Stomach (tissue), 19 donors: ENCODE results near the gene POMP. TPM values are rescaled to one million over a fixed set of nuclear protein-coding genes. Genes with fewer than 3 reads are reported as not detected.

Experiments
- DNase-seq, 2 donors: peaks; one replicate each; pipeline versions ENCODE4 v3.0.0 to v3.0.0-alpha.2; 2013 to 2019
- H3K27ac ChIP-seq, 5 donors: fragments of 200-600 bp in 4 of 5; sonication (generic) in 4 of 5; one replicate each; pipeline ENCODE4 v1.5.1; 2013 to 2019; ENCODE audit warnings: mild to moderate bottlenecking in 1 of 5, moderate library complexity in 1 of 5
- H3K27me3 ChIP-seq, 3 donors: fragments of 200-600 bp; sonication (generic); one replicate each; pipeline ENCODE4 v1.5.1; 2017 to 2019; ENCODE audit warnings: mixed run types in 1 of 3
- H3K36me3 ChIP-seq, 4 donors: fragments of 200-600 bp; sonication (generic); 1 replicate in 3 of 4; 2 replicates in 1 of 4; pipeline ENCODE4 v1.5.1; 2016 to 2019
- H3K4me1 ChIP-seq, 4 donors: fragments of 200-600 bp; sonication (generic); one replicate each; pipeline ENCODE4 v1.5.1; 2016 to 2019
- H3K4me3 ChIP-seq, 4 donors: fragments of 200-600 bp; sonication (generic) in 3 of 4; one replicate each; pipeline ENCODE4 v1.5.1; 2016 to 2019; ENCODE audit warnings: mild to moderate bottlenecking in 1 of 4
- H3K9me3 ChIP-seq, 4 donors: fragments of 200-600 bp; sonication (generic); one replicate each; pipeline ENCODE4 v1.5.1; 2016 to 2019
- CTCF ChIP-seq, 7 experiments: fragments of 450-650 bp in 4 of 7; fragments of 200-600 bp in 3 of 7; sonication (generic) in 3 of 7; IDR thresholded peaks; one replicate each; pipeline ENCODE4 v1.5.1; 2016 to 2019; ENCODE audit warnings: antibody characterized with exemption in 7 of 7, control low read depth in 2 of 7, mild to moderate bottlenecking in 1 of 7
- EP300 ChIP-seq: sonication (generic); formaldehyde crosslinking; IDR thresholded peaks from one replicate; pipeline ENCODE4 v1.6.1; 2017; ENCODE audit warnings: antibody characterized with exemption
- POLR2A ChIP-seq, 4 donors: fragments of 450-650 bp; IDR thresholded peaks; one replicate each; pipeline ENCODE4 v1.6.1; 2016; ENCODE audit warnings: antibody characterized with exemption in 4 of 4, control low read depth in 2 of 4, mild to moderate bottlenecking in 1 of 4, moderate library complexity in 1 of 4
- POLR2AphosphoS5 ChIP-seq, 3 donors: sonication (generic); formaldehyde crosslinking; IDR thresholded peaks; one replicate each; pipeline ENCODE4 v1.6.1; 2016; ENCODE audit warnings: antibody characterized with exemption in 3 of 3
- WGBS, 5 donors: extraction: QIAGEN DNeasy Blood & Tissue Kit in 3 of 5; methylation state at CpG; one replicate each; pipeline versions ENCODE4 v1.1.5 to v1.1.7; 2013 to 2018; 5-methylcytosine and 5-hydroxymethylcytosine counted together
- intact Hi-C: fragments of 100-400 bp; cut with DNase I; formaldehyde crosslinking; loops from one replicate; pipeline ENCODE4 v1.15.1; 2023; ENCODE audit warnings: low total_unique reads
- long read RNA-seq, 10 donors: transcript quantifications; one replicate each; lab custom pipeline, GENCODE V29; 2026
- polyA plus RNA-seq, 3 donors: library from polyadenylated mRNA; stranded (reverse); fragments of 200-250 nt; gene quantifications; one replicate each; pipeline ENCODE4 v1.2.3, GENCODE V29; 2013
- total RNA-seq, 5 donors: library from RNA; depleted of rRNA; stranded (reverse); fragments of >200 nt; gene quantifications; one replicate each; pipeline versions ENCODE4 v1.1.0 to v1.2.3, GENCODE V29; 2014 to 2016
- donor health status: healthy with polysubstance abuse.
- donor health status: Bipolar disorder and iron deficiency.
- donor health status: healthy.

Gene POMP
- 10 to 100 TPM; 17.7 to 61.1 (median 25.0) TPM for total RNA-seq
- polyA plus RNA-seq, result 100 to 1,000 TPM in 1 of 3 donors, 10 to 100 TPM in 2; 70.6 to 102 (median 77.6) TPM
- long read RNA-seq, donor 1, transcript POMP-201 (6 exons, 1,330 nt), result major isoform, 42 of 47 reads
- long read RNA-seq, donor 1, partial matches to known transcripts, result 5 of 47 reads
- long read RNA-seq, donor 1, other reads (novel, unspliced or antisense), result 0 of 47 reads
- long read RNA-seq, donor 2, transcript POMP-201 (6 exons, 1,330 nt), result major isoform, 51 of 64 reads
- long read RNA-seq, donor 2, partial matches to known transcripts, result 13 of 64 reads
- long read RNA-seq, donor 2, other reads (novel, unspliced or antisense), result 0 of 64 reads
- long read RNA-seq, donor 3, transcript POMP-201 (6 exons, 1,330 nt), result major isoform, 37 of 37 reads
- long read RNA-seq, donor 3, partial matches to known transcripts, result 0 of 37 reads
- long read RNA-seq, donor 3, other reads (novel, unspliced or antisense), result 0 of 37 reads
- long read RNA-seq, donor 4, transcript POMP-201 (6 exons, 1,330 nt), result major isoform, 9 of 9 reads
- long read RNA-seq, donor 4, partial matches to known transcripts, result 0 of 9 reads
- long read RNA-seq, donor 4, other reads (novel, unspliced or antisense), result 0 of 9 reads
- long read RNA-seq, donor 5, transcript POMP-201 (6 exons, 1,330 nt), result major isoform, 68 of 79 reads
- long read RNA-seq, donor 5, partial matches to known transcripts, result 11 of 79 reads
- long read RNA-seq, donor 5, other reads (novel, unspliced or antisense), result 0 of 79 reads
- long read RNA-seq, donor 6, transcript POMP-201 (6 exons, 1,330 nt), result major isoform, 191 of 222 reads
- long read RNA-seq, donor 6, partial matches to known transcripts, result 31 of 222 reads
- long read RNA-seq, donor 6, other reads (novel, unspliced or antisense), result 0 of 222 reads
- long read RNA-seq, donor 7, transcript POMP-201 (6 exons, 1,330 nt), result major isoform, 80 of 96 reads
- long read RNA-seq, donor 7, partial matches to known transcripts, result 16 of 96 reads
- long read RNA-seq, donor 7, other reads (novel, unspliced or antisense), result 0 of 96 reads
- long read RNA-seq, donor 8, transcript POMP-201 (6 exons, 1,330 nt), result major isoform, 74 of 81 reads
- long read RNA-seq, donor 8, partial matches to known transcripts, result 7 of 81 reads
- long read RNA-seq, donor 8, other reads (novel, unspliced or antisense), result 0 of 81 reads
- long read RNA-seq, donor 9, transcript POMP-201 (6 exons, 1,330 nt), result major isoform, 95 of 119 reads
- long read RNA-seq, donor 9, partial matches to known transcripts, result 24 of 119 reads
- long read RNA-seq, donor 9, other reads (novel, unspliced or antisense), result 0 of 119 reads
- long read RNA-seq, donor 10, transcript POMP-201 (6 exons, 1,330 nt), result major isoform, 25 of 30 reads
- long read RNA-seq, donor 10, partial matches to known transcripts, result 5 of 30 reads
- long read RNA-seq, donor 10, other reads (novel, unspliced or antisense), result 0 of 30 reads

- TF ChIP-seq POLR2A (IDR thresholded peaks at IDR 0.05) (peak in 2 of 4 donors; percentile 93), EP300 (peak; percentile 62), POLR2AphosphoS5 (IDR thresholded peaks at IDR 0.05) (peak; percentile 99 to 100 (median 100)), CTCF (IDR thresholded peaks at IDR 0.05) (no peak)
- H3K4me3 ChIP-seq, result peak within 1 kb of the TSS; percentile 79 to 97 (median 89)
- no peaks in the 10 kb centered on the region for H3K27me3 ChIP-seq
- intact Hi-C loops, result no loop called here
- DNase-seq, result peak; percentile 93 to 98
- H3K36me3 ChIP-seq, result peaks cover 9 to 29% (median 23%) of the 10 kb centered on the region in 4 donors
- H3K27ac ChIP-seq, result peak within 1 kb of the TSS; percentile 88 to 95 (median 94)
- H3K9me3 ChIP-seq, result no peaks in the 10 kb centered on the region
- peaks cover 22 to 52% (median 31%) of the 10 kb centered on the region in 4 donors for H3K4me1 ChIP-seq
- 0% methylated on average over 21 to 64 of the region's 64 CpGs for WGBS, 5 donors
Measured at GRCh38 chr13:28658796-28659620, at the start of gene POMP. POMP (plus strand) TSS chr13:28659130; CDS start chr13:28659185, 55 bp downstream.

- no peak for DNase-seq
- 67 to 94% (median 79%) methylated on average over 1 of the region's 1 CpG for WGBS, 5 donors
- intact Hi-C loops, result no loop called here
Measured at GRCh38 chr13:28609381-28609780, 49.5 kb upstream of the POMP start.

GRCh38 chr13:28609926-28610325, 49.0 kb upstream of the POMP start:
- DNase-seq, result no peak
- 78 to 94% (median 88%) methylated on average over 1 of the region's 1 CpG for WGBS, 5 donors
- Histone ChIP-seq H3K9me3 (no peaks in the 10 kb centered on the region), H3K27me3 (no peaks in the 10 kb centered on the region), H3K4me1 (peaks cover 0 to 4% (median 0%) of the 10 kb centered on the region in 4 donors), H3K4me3 (no peak overlapping the region), H3K27ac (no peak overlapping the region), H3K36me3 (no peaks in the 10 kb centered on the region)
- intact Hi-C loops, result no loop called here
- no peak for TF ChIP-seq CTCF (IDR thresholded peaks at IDR 0.05)
- TF ChIP-seq POLR2A (IDR thresholded peaks at IDR 0.05), result no peak
- no peak for TF ChIP-seq EP300
- TF ChIP-seq POLR2AphosphoS5 (IDR thresholded peaks at IDR 0.05), result no peak

More at GRCh38 chr13:28609381-28609780, 49.5 kb upstream of the POMP start:
- Histone ChIP-seq H3K4me3 (no peak overlapping the region), H3K27ac (no peak overlapping the region), H3K27me3 (no peaks in the 10 kb centered on the region), H3K9me3 (no peaks in the 10 kb centered on the region), H3K36me3 (no peaks in the 10 kb centered on the region), H3K4me1 (peaks cover 0 to 4% (median 0%) of the 10 kb centered on the region in 4 donors)
- no peak for TF ChIP-seq POLR2A (IDR thresholded peaks at IDR 0.05)

GRCh38 chr13:28610996-28611395, 47.9 kb upstream of the POMP start:
- no peak for DNase-seq
- H3K4me3 ChIP-seq, result no peak overlapping the region
- no peaks in the 10 kb centered on the region for H3K27me3 ChIP-seq
- H3K27ac ChIP-seq, result no peak overlapping the region
- no peaks in the 10 kb centered on the region for H3K36me3 ChIP-seq
- 55 to 74% (median 72%) methylated on average over 6 of the region's 6 CpGs for WGBS, 5 donors
- intact Hi-C loops, result no loop called here
- TF ChIP-seq CTCF (IDR thresholded peaks at IDR 0.05), result no peak
- TF ChIP-seq POLR2AphosphoS5 (IDR thresholded peaks at IDR 0.05), result no peak
- no peak for TF ChIP-seq POLR2A (IDR thresholded peaks at IDR 0.05)
- no peak for TF ChIP-seq EP300
- no peaks in the 10 kb centered on the region for H3K9me3 ChIP-seq
- peaks cover 0 to 4% (median 0%) of the 10 kb centered on the region in 4 donors for H3K4me1 ChIP-seq
